ENCODE data around the gene TTF2.

The TTF2 gene

DNA sequence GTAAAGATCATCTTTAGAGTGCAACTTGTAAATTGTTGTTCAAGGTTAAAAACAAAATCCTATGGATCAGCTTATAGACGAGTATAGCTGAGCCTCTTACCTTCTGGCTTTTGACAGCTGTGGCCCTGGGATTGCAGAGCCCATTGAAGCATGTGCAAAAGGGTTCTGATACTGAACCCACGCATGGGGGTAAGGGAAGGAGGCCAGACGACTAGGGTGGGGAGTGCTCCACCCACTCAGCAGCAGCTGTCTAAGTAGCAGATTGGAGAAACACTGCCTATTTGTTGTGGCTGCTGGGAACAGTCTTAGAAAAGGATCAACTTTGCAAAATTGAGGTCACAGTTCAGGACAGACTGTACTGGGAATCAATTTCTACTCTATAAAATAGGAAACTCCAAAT lies 42.5 kb upstream of the TTF2 start:
- TF ChIP-seq, protein P1, sequence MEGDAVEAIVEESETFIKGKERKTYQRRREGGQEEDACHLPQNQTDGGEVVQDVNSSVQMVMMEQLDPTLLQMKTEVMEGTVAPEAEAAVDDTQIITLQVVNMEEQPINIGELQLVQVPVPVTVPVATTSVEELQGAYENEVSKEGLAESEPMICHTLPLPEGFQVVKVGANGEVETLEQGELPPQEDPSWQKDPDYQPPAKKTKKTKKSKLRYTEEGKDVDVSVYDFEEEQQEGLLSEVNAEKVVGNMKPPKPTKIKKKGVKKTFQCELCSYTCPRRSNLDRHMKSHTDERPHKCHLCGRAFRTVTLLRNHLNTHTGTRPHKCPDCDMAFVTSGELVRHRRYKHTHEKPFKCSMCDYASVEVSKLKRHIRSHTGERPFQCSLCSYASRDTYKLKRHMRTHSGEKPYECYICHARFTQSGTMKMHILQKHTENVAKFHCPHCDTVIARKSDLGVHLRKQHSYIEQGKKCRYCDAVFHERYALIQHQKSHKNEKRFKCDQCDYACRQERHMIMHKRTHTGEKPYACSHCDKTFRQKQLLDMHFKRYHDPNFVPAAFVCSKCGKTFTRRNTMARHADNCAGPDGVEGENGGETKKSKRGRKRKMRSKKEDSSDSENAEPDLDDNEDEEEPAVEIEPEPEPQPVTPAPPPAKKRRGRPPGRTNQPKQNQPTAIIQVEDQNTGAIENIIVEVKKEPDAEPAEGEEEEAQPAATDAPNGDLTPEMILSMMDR (IDR thresholded peaks at IDR 0.05; ENCODE audit: extremely low read depth, insufficient read depth, missing control alignments), result no peak
- no peak for DNase-seq (ENCODE audit: low spot score)
- in situ Hi-C loops (cut with MboI; ENCODE audit: low pct_unique_long_range_greater_than_20kb, low sequenced_read_pairs, unreplicated experiment), result no loop called here

DNA sequence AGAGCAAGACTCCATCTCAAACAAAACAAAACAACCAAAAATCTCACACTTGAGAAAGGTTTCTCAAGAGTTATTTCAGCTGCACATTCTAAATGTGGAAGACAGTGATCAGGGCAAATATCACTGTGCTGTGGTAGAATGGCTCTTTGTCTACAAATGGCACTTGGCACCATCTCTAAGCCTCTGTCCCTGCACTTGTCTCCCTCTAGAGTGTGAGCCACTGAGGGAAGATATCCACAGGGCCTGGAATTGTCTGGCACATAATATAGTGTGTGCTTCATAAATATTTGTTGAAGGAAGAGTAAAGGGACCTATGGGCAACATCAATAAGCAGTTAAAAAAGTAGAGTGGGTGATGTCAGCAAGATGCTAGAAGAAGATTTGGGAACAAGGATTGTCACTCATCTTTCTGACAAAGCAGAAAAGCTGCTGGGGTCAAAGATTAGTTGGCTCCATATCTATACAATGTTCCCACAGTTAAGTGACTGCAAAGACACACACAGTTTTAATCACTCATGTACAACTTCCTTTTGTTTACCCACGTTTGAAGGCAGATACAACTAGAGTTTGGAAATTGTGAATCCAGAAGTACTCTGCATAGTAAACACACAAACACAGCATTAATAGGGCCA lies 39.5 kb upstream of the TTF2 start:
- TF ChIP-seq, protein P1 (IDR thresholded peaks at IDR 0.05; ENCODE audit: extremely low read depth, insufficient read depth, missing control alignments), result no peak
- in situ Hi-C loops (cut with MboI; ENCODE audit: low pct_unique_long_range_greater_than_20kb, low sequenced_read_pairs, unreplicated experiment), result no loop called here
- no peak for DNase-seq (ENCODE audit: low spot score)

DNA sequence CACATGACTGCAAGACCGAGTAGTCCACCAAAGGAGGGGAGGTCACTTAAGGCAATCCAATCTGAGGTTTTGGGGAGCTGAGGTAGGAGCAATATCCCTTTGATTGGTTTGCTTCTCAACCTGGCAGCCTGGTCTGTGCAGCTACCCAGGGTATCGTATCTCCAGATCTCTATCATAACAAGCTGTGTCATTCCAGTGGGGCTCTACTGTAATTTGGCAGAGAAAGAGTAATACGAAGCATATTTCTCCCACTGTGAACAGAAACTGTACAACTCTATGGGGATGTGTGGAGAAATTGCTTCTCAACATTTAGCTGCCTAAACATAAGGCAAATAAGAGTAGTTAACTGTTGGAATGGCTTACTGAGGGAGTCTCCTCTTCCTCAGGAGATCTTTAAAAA lies 38.0 kb upstream of the TTF2 start:
- DNase-seq (ENCODE audit: low spot score), result no peak
- in situ Hi-C loops (cut with MboI; ENCODE audit: low pct_unique_long_range_greater_than_20kb, low sequenced_read_pairs, unreplicated experiment), result no loop called here
- TF ChIP-seq, protein P1 (IDR thresholded peaks at IDR 0.05; ENCODE audit: extremely low read depth, insufficient read depth, missing control alignments), result no peak

DNA sequence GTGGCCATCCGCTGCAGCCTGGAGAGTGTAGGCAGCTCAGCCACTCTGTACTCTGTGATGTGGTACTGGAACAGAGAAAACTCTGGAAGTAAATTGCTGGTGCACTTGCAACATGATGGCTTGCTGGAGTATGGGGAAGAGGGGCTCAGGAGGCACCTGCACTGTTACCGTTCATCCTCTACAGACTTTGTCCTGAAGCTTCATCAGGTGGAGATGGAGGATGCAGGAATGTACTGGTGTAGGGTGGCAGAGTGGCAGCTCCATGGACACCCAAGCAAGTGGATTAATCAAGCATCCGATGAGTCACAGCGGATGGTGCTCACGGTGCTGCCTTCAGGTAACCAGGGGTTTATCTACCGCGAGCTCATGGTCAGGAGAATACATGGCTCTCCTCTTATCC lies 34.6 kb upstream of the TTF2 start:
- in situ Hi-C loops (cut with MboI; ENCODE audit: low pct_unique_long_range_greater_than_20kb, low sequenced_read_pairs, unreplicated experiment), result no loop called here
- TF ChIP-seq, protein P1 (IDR thresholded peaks at IDR 0.05; ENCODE audit: extremely low read depth, insufficient read depth, missing control alignments), result no peak
- DNase-seq (ENCODE audit: low spot score), result no peak

DNA sequence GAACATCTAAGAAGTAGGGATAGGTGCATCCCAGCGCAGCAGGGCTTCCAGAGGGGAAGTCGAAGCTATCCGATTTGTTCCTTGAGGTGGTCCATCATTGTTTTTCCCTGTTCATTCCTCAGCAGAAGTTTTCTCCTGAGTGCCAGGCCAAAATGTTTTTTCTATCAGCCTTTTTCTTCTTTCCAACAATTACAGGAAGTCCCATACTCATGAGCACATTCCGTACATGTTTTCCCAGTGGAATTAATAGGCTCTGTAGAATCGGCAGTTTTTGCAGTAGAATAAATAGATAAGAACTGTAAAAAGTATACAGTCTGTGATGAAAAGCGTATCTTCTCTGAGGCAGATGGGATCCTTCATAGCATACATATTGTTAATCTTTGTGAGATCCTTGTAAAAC lies 33.8 kb upstream of the TTF2 start:
- DNase-seq (ENCODE audit: low spot score), result no peak
- in situ Hi-C loops (cut with MboI; ENCODE audit: low pct_unique_long_range_greater_than_20kb, low sequenced_read_pairs, unreplicated experiment), result no loop called here
- TF ChIP-seq, protein P1 (IDR thresholded peaks at IDR 0.05; ENCODE audit: extremely low read depth, insufficient read depth, missing control alignments), result no peak

DNA sequence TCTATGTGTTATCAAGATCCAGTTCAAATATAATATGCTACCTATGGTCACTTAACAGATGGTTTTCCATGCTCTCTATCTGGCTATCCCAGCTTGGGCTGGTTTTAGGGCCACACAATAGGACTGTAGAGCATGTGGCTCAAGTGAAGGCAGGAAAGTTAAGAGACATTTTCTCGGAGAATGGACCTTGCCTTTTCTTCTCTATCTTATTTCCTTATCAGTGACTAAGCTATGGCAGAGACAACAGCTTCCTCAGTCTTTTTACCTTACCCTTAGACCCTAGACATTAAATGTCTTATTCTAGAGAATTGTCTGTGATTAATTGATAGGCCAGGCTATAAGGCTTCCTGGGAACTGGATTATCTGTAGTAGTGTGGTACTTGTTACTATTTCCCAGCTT lies 30.4 kb upstream of the TTF2 start:
- TF ChIP-seq, protein P1 (IDR thresholded peaks at IDR 0.05; ENCODE audit: extremely low read depth, insufficient read depth, missing control alignments), result no peak
- in situ Hi-C loops (cut with MboI; ENCODE audit: low pct_unique_long_range_greater_than_20kb, low sequenced_read_pairs, unreplicated experiment), result no loop called here
- DNase-seq (ENCODE audit: low spot score), result no peak
